Activated CD8-positive, alpha-beta T cell treated with anti-CD3 and anti-CD28 coated beads, Interleukin-2, amount 10 ng/mL, durations not matched to agents 7 days and 5 days (primary cell): ENCODE measurements around the gene DNMT3A. TPM values are rescaled to one million over a fixed set of nuclear protein-coding genes. Genes with fewer than 3 reads are reported as not detected.

Source experiments
- ATAC-seq: fragments of 150-1000 bp; cut with Tn5 transposase; one replicate; pipeline ENCODE4 v1.10.0; 2021; ENCODE audit warnings: moderate library complexity
- CTCF ChIA-PET: fragments of 350-600 bp; sonication (Branson Sonifier 250); formaldehyde crosslinking; loops from one replicate; lab custom pipeline; 2021; ENCODE audit warnings: antibody characterized with exemption; lab: Charles Lee
- POLR2A ChIA-PET: fragments of 350-600 bp; sonication (Branson Sonifier 250); formaldehyde crosslinking; loops from one replicate; lab custom pipeline; 2021; ENCODE audit warnings: antibody characterized with exemption; lab: Charles Lee
- DNase-seq: peaks from one replicate; pipeline ENCODE4 v3.0.0-alpha.2; 2020
- H3K27ac Mint-ChIP-seq: one replicate; pipeline ENCODE4 v1.8.0; 2021; ENCODE audit warnings: mild to moderate bottlenecking, mixed read lengths
- H3K27me3 Mint-ChIP-seq: one replicate; pipeline ENCODE4 v1.8.0; 2021; ENCODE audit warnings: low read depth, mixed read lengths
- H3K36me3 Mint-ChIP-seq: one replicate; pipeline ENCODE4 v1.8.0; 2021; ENCODE audit warnings: low read depth, mixed read lengths
- H3K4me1 Mint-ChIP-seq: one replicate; pipeline ENCODE4 v1.8.0; 2021; ENCODE audit warnings: low read depth, mixed read lengths
- H3K4me3 Mint-ChIP-seq: one replicate; pipeline ENCODE4 v1.8.0; 2021; ENCODE audit warnings: mild to moderate bottlenecking, mixed read lengths
- H3K9me3 Mint-ChIP-seq: one replicate; pipeline ENCODE4 v1.8.0; 2022; ENCODE audit warnings: mixed read lengths; ENCODE audit not compliant: insufficient read depth
- total RNA-seq, 2 experiments: library from RNA; stranded (reverse); gene quantifications; one replicate each; pipeline ENCODE4 v1.2.3, GENCODE V29; 2021

The DNMT3A gene
- total RNA-seq, 2 experiments from 2014 or later: 76.4 to 79.8 TPM

- peak overlapping the region; percentile 97 for H3K27ac Mint-ChIP-seq
- H3K4me1 Mint-ChIP-seq: peaks cover 68% of the 10 kb centered on the region
- POLR2A ChIA-PET: interaction anchor here (0.6 to 3.6 kb wide), 12 partner anchors 8 to 1386 kb away, joined by 3 to 27 read pairs (median 9); partner anchors contain the start of gene ATAD2B
- CTCF ChIA-PET: interaction anchor here (0.6 to 3.5 kb wide), 11 partner anchors 10 to 253 kb away, joined by 3 to 30 read pairs (median 5); no protein-coding TSS in a partner anchor
- H3K4me3 Mint-ChIP-seq: peak overlapping the region; percentile 81
- no peaks in the 10 kb centered on the region for H3K9me3 Mint-ChIP-seq
- peak; percentile 16 for ATAC-seq
- H3K36me3 Mint-ChIP-seq: peaks cover 34% of the 10 kb centered on the region
- no peaks in the 10 kb centered on the region for H3K27me3 Mint-ChIP-seq
- DNase-seq: peak; percentile 46
These were observed 28.6 kb downstream of the DNMT3A start for GRCh38 chr2:25312958-25313710.

GRCh38 chr2:25311865-25312575 is 29.7 kb downstream of the DNMT3A start:
- ATAC-seq: no peak
- H3K4me1 Mint-ChIP-seq: peaks cover 75% of the 10 kb centered on the region
- CTCF ChIA-PET: interaction anchor here (1.2 to 3.5 kb wide), 6 partner anchors 9 to 247 kb away, joined by 3 to 30 read pairs (median 12); no protein-coding TSS in a partner anchor
- no peaks in the 10 kb centered on the region for H3K9me3 Mint-ChIP-seq
- peak overlapping the region; percentile 97 for H3K27ac Mint-ChIP-seq
- no peak for DNase-seq
- H3K36me3 Mint-ChIP-seq: peaks cover 42% of the 10 kb centered on the region
- POLR2A ChIA-PET: interaction anchor here (0.8 to 3.6 kb wide), 3 partner anchors 11 to 29 kb away, joined by 3 to 27 read pairs (median 3); no protein-coding TSS in a partner anchor
- no peak overlapping the region for H3K4me3 Mint-ChIP-seq
- no peaks in the 10 kb centered on the region for H3K27me3 Mint-ChIP-seq

- H3K36me3 Mint-ChIP-seq: peaks cover 49% of the 10 kb centered on the region
- CTCF ChIA-PET: interaction anchor here (1.1 to 3.2 kb wide), 4 partner anchors 23 to 65 kb away, joined by 3 to 28 read pairs (median 15); no protein-coding TSS in a partner anchor
- H3K4me1 Mint-ChIP-seq: peaks cover 76% of the 10 kb centered on the region
- ATAC-seq: no peak
- no peak for DNase-seq
- H3K27me3 Mint-ChIP-seq: no peaks in the 10 kb centered on the region
- H3K9me3 Mint-ChIP-seq: no peaks in the 10 kb centered on the region
- H3K27ac Mint-ChIP-seq: peak overlapping the region; percentile 28
- POLR2A ChIA-PET: interaction anchor here (1.1 to 3.6 kb wide), 3 partner anchors 12 to 35 kb away, joined by 3 to 27 read pairs (median 10); no protein-coding TSS in a partner anchor
- H3K4me3 Mint-ChIP-seq: no peak overlapping the region
These were observed 30.5 kb downstream of the DNMT3A start for GRCh38 chr2:25310965-25311864.

- no peak for DNase-seq
- ChIA-PET POLR2A (interaction anchor here (1.1 to 2.4 kb wide), 2 partner anchors 16 to 34 kb away, joined by 3 to 10 read pairs; no protein-coding TSS in a partner anchor), CTCF (interaction anchor here (1.1 to 3.2 kb wide), 5 partner anchors 14 to 66 kb away, joined by 3 to 28 read pairs (median 14); no protein-coding TSS in a partner anchor)
- no peak overlapping the region for H3K4me3 Mint-ChIP-seq
- peak overlapping the region; percentile 28 for H3K27ac Mint-ChIP-seq
- no peaks in the 10 kb centered on the region for H3K27me3 Mint-ChIP-seq
- H3K4me1 Mint-ChIP-seq: peaks cover 76% of the 10 kb centered on the region
- no peaks in the 10 kb centered on the region for H3K9me3 Mint-ChIP-seq
- ATAC-seq: no peak
- peaks cover 55% of the 10 kb centered on the region for H3K36me3 Mint-ChIP-seq
These were observed 31.1 kb downstream of the DNMT3A start for GRCh38 chr2:25310709-25310964.

GRCh38 chr2:25309402-25309801 is 32.3 kb downstream of the DNMT3A start:
- POLR2A ChIA-PET: interaction anchor here (0.6 to 2.4 kb wide), 4 partner anchors 15 to 181 kb away, joined by 3 to 10 read pairs (median 6); no protein-coding TSS in a partner anchor
- ATAC-seq (peak; percentile 45), DNase-seq (peak; percentile 79)
- CTCF ChIA-PET: interaction anchor here (0.7 to 3.2 kb wide), 27 partner anchors 8 to 357 kb away, joined by 3 to 28 read pairs (median 4); no protein-coding TSS in a partner anchor
- H3K4me3 Mint-ChIP-seq: no peak overlapping the region
- no peaks in the 10 kb centered on the region for H3K9me3 Mint-ChIP-seq
- no peaks in the 10 kb centered on the region for H3K27me3 Mint-ChIP-seq
- peaks cover 77% of the 10 kb centered on the region for H3K4me1 Mint-ChIP-seq
- H3K36me3 Mint-ChIP-seq: peaks cover 60% of the 10 kb centered on the region
- H3K27ac Mint-ChIP-seq: peak overlapping the region; percentile 37

- ChIA-PET POLR2A (interaction anchor here (0.7 to 2.4 kb wide), 2 partner anchors 32 to 182 kb away, joined by 6 to 10 read pairs; no protein-coding TSS in a partner anchor), CTCF (interaction anchor here (1.0 to 3.2 kb wide), 16 partner anchors 9 to 357 kb away, joined by 3 to 28 read pairs (median 6); no protein-coding TSS in a partner anchor)
- DNase-seq (no peak), ATAC-seq (no peak)
- Mint-ChIP-seq H3K4me3 (no peak overlapping the region), H3K4me1 (peaks cover 78% of the 10 kb centered on the region), H3K36me3 (peaks cover 63% of the 10 kb centered on the region), H3K9me3 (no peaks in the 10 kb centered on the region), H3K27ac (peak overlapping the region; percentile 5), H3K27me3 (no peaks in the 10 kb centered on the region)
These were observed 33.1 kb downstream of the DNMT3A start for GRCh38 chr2:25308599-25308998.

- ChIA-PET POLR2A (interaction anchor here (1.5 kb wide), 1 partner anchor 54 kb away, joined by 3 read pairs; no protein-coding TSS in a partner anchor), CTCF (interaction anchor here (1.2 to 3.2 kb wide), 8 partner anchors 9 to 54 kb away, joined by 3 to 28 read pairs (median 10); no protein-coding TSS in a partner anchor)
- no peaks in the 10 kb centered on the region for H3K9me3 Mint-ChIP-seq
- no peak for ATAC-seq
- H3K27me3 Mint-ChIP-seq: no peaks in the 10 kb centered on the region
- H3K4me3 Mint-ChIP-seq: no peak overlapping the region
- no peak for DNase-seq
- H3K27ac Mint-ChIP-seq: peak overlapping the region; percentile 55
- peaks cover 62% of the 10 kb centered on the region for H3K36me3 Mint-ChIP-seq
- H3K4me1 Mint-ChIP-seq: peaks cover 77% of the 10 kb centered on the region
These were observed 33.7 kb downstream of the DNMT3A start for GRCh38 chr2:25307949-25308557.

- CTCF ChIA-PET: no interaction called here
- POLR2A ChIA-PET: interaction anchor here (0.6 to 1.5 kb wide), 2 partner anchors 27 to 55 kb away, joined by 3 read pairs; no protein-coding TSS in a partner anchor
- ATAC-seq: no peak
- Mint-ChIP-seq H3K9me3 (no peaks in the 10 kb centered on the region), H3K27me3 (no peaks in the 10 kb centered on the region), H3K36me3 (peaks cover 67% of the 10 kb centered on the region), H3K4me1 (peaks cover 79% of the 10 kb centered on the region), H3K4me3 (no peak overlapping the region), H3K27ac (no peak overlapping the region)
- DNase-seq: no peak
These were observed 34.9 kb downstream of the DNMT3A start for GRCh38 chr2:25306777-25307368.

GRCh38 chr2:25305775-25306174 is 36.0 kb downstream of the DNMT3A start:
- H3K4me1 Mint-ChIP-seq: peaks cover 90% of the 10 kb centered on the region
- ChIA-PET POLR2A (interaction anchor here (2.8 kb wide), 1 partner anchor 8 kb away, joined by 11 read pairs; no protein-coding TSS in a partner anchor), CTCF (interaction anchor here (1.9 to 2.2 kb wide), 2 partner anchors 29 to 56 kb away, joined by 8 to 9 read pairs; no protein-coding TSS in a partner anchor)
- no peaks in the 10 kb centered on the region for H3K9me3 Mint-ChIP-seq
- H3K36me3 Mint-ChIP-seq: peaks cover 65% of the 10 kb centered on the region
- ATAC-seq: no peak
- H3K4me3 Mint-ChIP-seq: no peak overlapping the region
- peak overlapping the region; percentile 47 for H3K27ac Mint-ChIP-seq
- no peaks in the 10 kb centered on the region for H3K27me3 Mint-ChIP-seq
- no peak for DNase-seq
